ENCODE data around the gene COPRS.
A peak's percentile ranks its signal among the peaks of the same experiment; 100 is the strongest.
"Not testable (repeated sequence)": the region's sequence is repeated elsewhere in the genome, so short reads cannot be mapped to it uniquely, and the experiment has no call there.

The COPRS gene

GRCh38 chr17:31845291-31845690 lies 13.8 kb downstream of the COPRS start:
- no peak for DNase-seq (ENCODE audit: low read depth, low spot score)

DNA sequence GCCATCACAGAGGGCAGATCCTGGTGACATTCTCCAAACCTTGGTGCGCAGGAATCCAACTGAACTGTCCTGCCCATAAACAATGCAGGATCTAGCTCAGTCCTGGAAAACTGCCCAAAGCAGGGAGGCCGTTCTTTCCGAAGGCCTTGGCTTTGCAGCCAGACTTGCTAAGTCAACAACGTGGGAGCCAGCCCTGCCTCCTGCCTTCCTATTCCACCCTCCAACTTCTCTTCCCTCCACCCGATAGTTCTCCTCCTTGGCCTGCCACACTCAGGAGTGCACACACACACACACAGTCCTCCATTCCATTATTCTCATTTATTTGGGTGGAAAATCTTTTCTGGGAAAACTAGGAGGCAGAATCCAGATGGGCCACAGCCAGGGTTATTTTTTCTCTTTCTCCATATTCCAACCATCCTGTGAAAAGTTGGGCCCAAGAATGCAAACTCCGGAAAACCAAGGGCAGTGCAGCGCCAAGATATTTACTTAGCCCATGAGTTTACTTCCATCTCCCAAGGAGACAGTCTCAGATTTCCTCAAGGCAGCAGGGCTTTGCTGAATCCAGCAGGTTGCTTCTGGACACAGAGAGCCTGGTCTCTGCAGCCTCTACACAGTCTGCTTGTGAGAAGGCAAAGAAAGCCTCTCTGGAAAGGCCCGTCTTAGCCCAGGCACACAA lies 15.8 kb downstream of the COPRS start:
- DNase-seq (ENCODE audit: low read depth, low spot score) = peak; percentile 85

DNA sequence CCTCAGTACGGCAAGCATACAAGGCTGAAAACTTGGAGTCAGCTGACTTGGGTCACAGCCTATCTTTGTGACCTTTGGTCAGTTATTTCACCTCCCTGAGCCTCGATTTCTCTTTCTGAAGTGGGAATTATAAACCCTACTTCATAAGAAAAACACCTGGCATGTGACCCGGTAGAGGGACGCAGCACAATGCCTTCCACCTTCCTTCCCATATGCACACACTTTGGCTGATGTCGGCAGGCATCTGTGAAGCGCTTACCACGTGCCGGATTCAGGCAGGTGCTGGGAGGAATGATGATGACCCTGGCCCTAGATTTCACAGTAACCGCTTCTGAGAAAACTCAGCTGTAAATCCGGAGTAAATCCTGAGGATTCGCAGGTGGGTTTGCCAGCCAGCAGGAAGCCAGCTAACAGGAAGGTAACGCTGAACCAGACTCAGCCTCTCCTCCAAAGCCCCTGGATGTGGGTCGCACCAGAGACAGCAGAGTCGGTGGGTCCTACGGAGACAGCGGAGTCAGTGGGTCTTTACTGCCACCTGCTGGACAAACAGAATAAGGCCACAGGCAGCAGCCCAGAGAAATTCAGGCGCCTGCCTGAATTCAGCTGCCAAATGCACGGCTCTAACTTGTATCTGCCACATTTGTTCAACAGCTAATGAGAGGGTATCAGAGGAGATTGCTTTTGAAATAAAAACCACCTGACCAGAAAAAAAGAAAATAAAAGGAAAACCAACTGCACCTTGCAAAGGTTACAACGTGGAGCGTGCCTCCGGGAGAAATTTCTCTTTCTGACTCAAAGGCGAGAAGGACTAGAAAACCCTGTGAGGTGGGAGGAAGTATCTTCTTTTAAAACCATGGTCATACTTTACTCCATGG lies 16.6 kb downstream of the COPRS start:
- DNase-seq (ENCODE audit: low read depth, low spot score) = peak; percentile 91

GRCh38 chr17:31841850-31842194 lies 17.2 kb downstream of the COPRS start:
- no peak for DNase-seq (ENCODE audit: low read depth, low spot score)

DNA sequence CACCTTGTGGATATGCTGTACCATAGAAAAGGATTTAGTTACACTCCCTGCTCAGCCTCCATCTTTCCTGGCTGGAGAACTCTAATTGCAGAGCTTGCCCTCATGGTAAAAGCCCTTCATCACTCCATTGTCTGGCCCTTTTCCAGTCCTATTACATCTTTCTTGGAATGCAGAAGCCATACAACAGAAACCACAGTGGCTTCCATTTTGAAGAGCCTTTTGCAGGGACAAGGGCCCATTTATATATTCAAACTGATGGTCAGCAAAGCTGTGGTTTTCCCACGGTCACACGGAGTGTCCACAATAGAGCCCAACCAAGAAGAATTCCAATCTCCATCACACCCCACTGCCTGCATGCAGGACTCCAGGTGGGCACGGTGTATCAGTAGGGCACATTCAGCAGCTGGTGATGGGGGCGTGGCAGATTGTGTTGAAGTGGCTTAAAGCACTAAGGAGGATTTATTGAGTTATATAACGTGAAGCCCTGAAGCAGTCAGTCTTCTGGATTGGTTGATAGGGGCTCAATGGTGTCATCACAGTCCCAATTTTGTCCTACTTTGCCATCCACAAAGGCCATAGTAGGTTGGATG lies 20.3 kb downstream of the COPRS start:
- DNase-seq (ENCODE audit: low read depth, low spot score) = peak; percentile 49

- DNase-seq (ENCODE audit: low read depth, low spot score) = no peak
Observed at GRCh38 chr17:31835984-31836383, 23.1 kb downstream of the COPRS start.

- DNase-seq (ENCODE audit: low read depth, low spot score) = no peak
Observed at GRCh38 chr17:31834448-31834847, 24.6 kb downstream of the COPRS start.

DNA sequence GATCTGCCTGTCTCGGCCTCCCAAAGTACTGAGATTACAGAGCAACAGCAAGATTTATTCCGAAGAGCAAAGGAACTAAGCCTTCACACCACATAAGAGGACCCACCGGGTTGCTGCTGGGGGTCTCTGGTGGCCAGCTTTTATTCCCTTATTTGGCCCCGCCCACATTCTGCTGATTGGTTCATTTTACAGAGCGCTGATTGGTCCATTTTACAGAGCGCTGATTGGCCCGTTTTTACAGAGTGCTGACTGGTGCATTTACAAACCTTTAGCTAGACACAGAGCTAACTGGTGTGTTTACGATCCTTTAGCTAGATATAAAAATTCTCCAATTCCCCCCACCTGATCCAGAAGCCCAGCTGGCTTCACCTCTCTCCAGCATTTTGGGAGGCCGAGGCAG lies 26.3 kb downstream of the COPRS start:
- DNase-seq (ENCODE audit: low read depth, low spot score) = no peak

DNA sequence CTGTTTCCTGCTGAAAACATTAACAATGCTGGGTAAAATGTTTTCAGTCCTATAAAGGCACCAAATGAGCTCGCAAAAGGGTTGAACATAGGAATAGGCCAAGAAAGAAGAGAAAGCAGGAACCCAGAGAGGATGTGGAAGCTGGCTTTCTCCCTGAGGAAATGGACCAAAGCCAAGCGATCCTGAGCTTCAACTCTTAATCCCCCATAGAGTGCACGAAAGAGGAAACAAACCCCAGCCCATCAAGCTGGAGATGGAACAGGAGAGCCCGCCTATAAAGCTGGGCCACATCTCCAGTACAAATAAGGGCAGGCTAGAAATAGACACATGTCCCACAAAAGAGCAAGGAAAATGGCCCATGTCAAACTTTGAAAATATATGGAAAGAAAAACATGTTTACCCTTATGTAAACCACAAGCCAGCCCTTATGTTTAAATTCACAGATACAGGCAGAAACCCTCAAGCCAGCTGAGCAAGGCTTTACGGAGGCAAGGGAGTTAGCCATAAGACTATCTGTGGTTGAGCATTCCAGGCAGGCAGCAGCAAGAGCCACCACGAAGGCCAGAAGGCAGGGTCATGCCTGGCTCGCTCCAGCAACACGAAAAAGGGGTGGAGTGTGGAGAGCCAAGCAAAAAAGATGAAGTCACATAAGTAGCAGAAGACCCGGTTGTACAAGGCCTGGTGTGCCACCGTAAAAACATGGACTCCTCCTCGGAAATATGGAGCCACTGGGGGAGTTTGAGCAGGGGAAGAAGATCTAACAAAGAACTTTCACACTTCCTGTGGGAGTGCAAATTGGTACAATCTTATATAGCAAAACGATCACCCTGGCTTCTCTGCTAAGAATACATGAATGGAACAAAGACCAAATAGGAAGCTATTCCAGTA lies 27.8 kb downstream of the COPRS start:
- peak; percentile 38 for DNase-seq (ENCODE audit: low read depth, low spot score)

GRCh38 chr17:31829649-31830048 lies 29.4 kb downstream of the COPRS start:
- no peak for DNase-seq (ENCODE audit: low read depth, low spot score)

GRCh38 chr17:31828955-31829354 lies 30.1 kb downstream of the COPRS start:
- not testable (repeated sequence) for DNase-seq (ENCODE audit: low read depth, low spot score)

DNA sequence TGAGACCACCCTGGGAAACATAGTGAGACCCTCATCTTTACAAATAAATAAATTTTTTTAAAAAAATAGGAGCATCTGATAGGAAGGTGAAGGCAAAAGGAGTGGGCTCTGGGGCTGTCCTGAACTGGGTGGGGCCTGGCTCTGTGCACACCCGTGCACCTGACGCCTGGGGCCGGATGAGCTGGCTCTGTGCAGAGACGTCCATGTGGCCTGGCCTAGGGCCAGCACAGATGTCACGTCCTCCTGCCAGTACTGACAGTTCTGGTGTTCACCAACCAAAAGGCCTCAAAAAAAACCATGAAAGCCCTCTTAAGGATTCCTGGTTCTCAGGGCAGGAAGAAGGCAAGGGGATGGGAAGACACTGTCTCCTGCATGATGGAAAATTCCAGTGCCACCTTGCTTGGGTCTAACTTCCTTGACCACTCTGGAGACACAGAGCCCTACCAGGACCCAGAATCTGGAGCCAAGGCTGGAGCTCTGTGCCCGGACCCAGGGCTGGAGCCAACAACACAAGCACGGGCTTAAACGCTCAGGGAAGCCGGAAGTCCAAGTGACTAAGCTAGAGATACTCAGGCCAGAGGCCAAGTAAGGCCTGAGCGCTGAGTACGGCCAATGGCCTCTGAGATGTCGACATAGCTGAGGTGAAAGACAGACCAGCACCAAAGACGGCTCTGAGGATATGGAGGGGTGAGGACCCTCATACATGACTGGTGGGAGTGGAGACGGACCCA lies 32.9 kb downstream of the COPRS start:
- DNase-seq (ENCODE audit: low read depth, low spot score) = no peak

GRCh38 chr17:31824766-31825360 lies 34.2 kb downstream of the COPRS start:
- DNase-seq (ENCODE audit: low read depth, low spot score) = no peak

DNA sequence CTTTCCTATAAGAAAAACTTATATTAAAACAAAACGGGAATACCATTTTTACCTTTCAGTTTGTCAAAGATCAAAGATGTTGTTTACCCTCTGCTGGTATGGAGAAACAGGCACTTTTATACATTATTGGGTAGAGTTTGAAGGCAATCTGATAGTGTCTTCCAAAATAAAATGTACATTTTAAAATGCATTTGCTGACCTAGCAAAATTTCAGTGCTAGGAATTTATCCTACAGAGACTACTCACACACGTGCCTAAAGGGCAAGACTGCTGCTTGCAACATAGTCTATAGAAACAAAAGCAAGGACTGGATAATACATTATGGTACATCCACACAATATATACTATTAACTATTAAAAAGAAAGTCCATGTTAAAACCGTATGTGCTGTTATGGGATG lies 36.0 kb downstream of the COPRS start:
- no peak for DNase-seq (ENCODE audit: low read depth, low spot score)

GRCh38 chr17:31820691-31821435 lies 38.2 kb downstream of the COPRS start:
- no peak for DNase-seq (ENCODE audit: low read depth, low spot score)

DNA sequence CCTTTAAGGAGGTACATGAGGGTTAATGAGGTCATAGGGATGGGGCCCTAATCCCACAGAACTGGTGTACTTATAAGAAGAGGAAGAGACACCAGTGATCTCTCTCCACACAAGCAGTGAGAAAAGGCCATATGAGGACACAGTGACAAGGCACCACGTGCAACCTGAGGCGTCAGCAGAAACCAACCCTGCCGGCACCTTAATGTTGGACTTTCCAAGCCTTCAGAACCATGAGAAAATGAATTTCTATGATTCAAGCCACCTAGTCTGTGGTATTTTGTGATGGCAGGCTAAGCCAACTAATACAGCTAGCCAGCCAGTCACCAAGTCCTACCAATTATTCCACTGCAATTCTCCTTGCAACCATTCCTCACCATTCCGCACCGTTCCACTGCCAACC lies 39.5 kb downstream of the COPRS start:
- no peak for DNase-seq (ENCODE audit: low read depth, low spot score)

- DNase-seq (ENCODE audit: low read depth, low spot score) = not testable (repeated sequence)
Observed at GRCh38 chr17:31818863-31819262, 40.2 kb downstream of the COPRS start.

GRCh38 chr17:31815212-31815730 lies 43.8 kb downstream of the COPRS start:
- no peak for DNase-seq (ENCODE audit: low read depth, low spot score)

DNA sequence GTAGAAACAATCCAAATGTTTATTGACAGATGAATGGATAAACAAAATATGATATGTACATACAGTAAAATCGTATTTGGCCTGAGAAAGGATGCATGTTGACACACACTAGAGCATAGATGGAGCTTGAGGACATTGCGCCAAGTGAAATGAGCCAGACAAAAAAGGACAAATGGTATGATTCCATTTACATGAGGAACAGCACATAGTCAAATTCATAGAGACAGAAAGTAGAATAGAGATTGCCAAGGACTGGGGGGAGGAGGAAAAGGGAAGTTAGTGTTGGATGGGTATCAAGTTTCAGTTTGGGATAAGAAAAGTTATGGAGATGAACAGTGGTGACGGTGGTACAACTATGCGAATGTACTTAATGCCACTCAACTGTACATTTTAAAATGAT lies 47.9 kb downstream of the COPRS start:
- DNase-seq (ENCODE audit: low read depth, low spot score) = no peak

DNA sequence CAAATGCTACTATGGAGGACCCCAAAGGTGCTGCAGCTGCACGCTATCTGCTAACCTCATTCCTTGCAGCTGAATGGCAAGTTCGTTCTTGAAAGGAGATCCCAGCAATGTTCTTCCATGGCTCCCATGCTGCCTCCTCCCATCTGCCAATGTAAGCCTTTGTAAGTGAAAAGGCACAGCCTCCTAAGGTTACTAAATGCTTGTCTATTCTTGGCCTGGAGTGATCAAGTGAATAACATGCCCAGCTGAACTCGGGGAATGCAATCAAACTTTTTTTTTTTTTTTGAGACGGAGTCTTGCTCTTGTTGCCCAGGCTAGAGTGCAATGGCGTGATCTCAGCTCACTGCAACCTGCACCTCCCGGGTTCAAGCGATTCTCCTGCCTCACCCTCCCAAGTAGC lies 49.2 kb downstream of the COPRS start:
- not testable (repeated sequence) for DNase-seq (ENCODE audit: low read depth, low spot score)
